Measurements from ENCODE around the gene GLIS2.

- no peak for TF ChIP-seq POLR2A (IDR thresholded peaks at IDR 0.05; ENCODE audit: low read depth, low read length)
- no peak for TF ChIP-seq POLR2AphosphoS5 (IDR thresholded peaks at IDR 0.05; ENCODE audit: low read depth, low read length)
- no peak for TF ChIP-seq TAF1 (IDR thresholded peaks at IDR 0.05; ENCODE audit: borderline replicate concordance, low read depth, low read length)
Observed at GRCh38 chr16:4358831-4359561, 43.1 kb downstream of the GLIS2 start.

Data from GM12892 (cell line).